ENCODE data around the gene SF3A2.

DNA sequence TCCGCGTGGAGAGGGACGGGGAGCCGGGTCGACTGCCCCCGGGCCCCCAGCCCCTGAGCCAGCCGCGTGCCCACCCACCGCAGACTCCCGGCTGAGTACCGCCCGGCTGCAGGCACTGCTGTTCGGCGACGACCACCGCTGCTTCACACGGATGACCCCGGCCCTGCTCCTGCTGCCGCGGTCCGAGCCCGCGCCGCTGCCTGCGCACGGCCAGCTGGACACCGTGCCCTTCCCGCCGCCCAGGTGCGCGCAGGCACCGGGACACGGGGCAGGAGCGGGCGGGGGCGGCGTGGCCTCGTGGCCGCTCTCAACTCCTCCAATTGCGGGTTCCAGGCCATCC, 14.1 kb downstream of the SF3A2 start:
- TF ChIP-seq SUZ12 (IDR thresholded peaks at IDR 0.05; ENCODE audit: extremely low read depth, insufficient read depth, insufficient read length), result no peak
- TF ChIP-seq YY1 (IDR thresholded peaks at IDR 0.05; ENCODE audit: insufficient read depth, insufficient read length), result no peak
